CD4-positive, alpha-beta memory T cell (primary cell): ENCODE measurements around the gene SEMA4C. TPM values are rescaled to one million over a fixed set of nuclear protein-coding genes. Genes with fewer than 3 reads are reported as not detected.
A peak's percentile ranks its signal among the peaks of the same experiment; 100 is the strongest.

ENCODE experiments used
- CTCF ChIA-PET: fragments of 350-600 bp; sonication (Branson Sonifier 250); formaldehyde crosslinking; loops from one replicate; lab custom pipeline; 2021; ENCODE audit warnings: inconsistent platforms; ENCODE audit not compliant: partially characterized antibody; lab: Charles Lee
- POLR2A ChIA-PET: fragments of 350-600 bp; sonication (Branson Sonifier 250); formaldehyde crosslinking; loops from one replicate; lab custom pipeline; 2021; ENCODE audit not compliant: partially characterized antibody; lab: Charles Lee
- DNase-seq, 5 donors: peaks; one replicate each; pipeline versions ENCODE4 v3.0.0 to v3.0.0-alpha.2; 2020 to 2022; ENCODE audit warnings: mixed read lengths in 1 of 5
- H3K27ac ChIP-seq: one replicate; pipeline ENCODE4 v1.7.0; 2013; ENCODE audit warnings: low read depth, low read length
- H3K27me3 ChIP-seq: 2 replicates; pipeline ENCODE4 v1.7.0; 2013; ENCODE audit warnings: mild to moderate bottlenecking, low read length, moderate library complexity; ENCODE audit not compliant: insufficient read depth
- H3K36me3 ChIP-seq: 2 replicates; pipeline ENCODE4 v1.7.0; 2013; ENCODE audit warnings: mild to moderate bottlenecking, low read length, moderate library complexity; ENCODE audit not compliant: insufficient read depth
- H3K4me1 ChIP-seq: 2 replicates; pipeline ENCODE4 v1.7.0; 2013; ENCODE audit warnings: mild to moderate bottlenecking, low read length, moderate library complexity; ENCODE audit not compliant: insufficient read depth
- H3K4me3 ChIP-seq, 2 donors: one replicate each; pipeline ENCODE4 v1.7.0; 2013; ENCODE audit warnings: low read length in 2 of 2, mild to moderate bottlenecking in 1 of 2
- H3K9me3 ChIP-seq, 2 donors: one replicate each; pipeline ENCODE4 v1.7.0; 2013; ENCODE audit warnings: low read length in 2 of 2, control low read depth in 1 of 2; ENCODE audit not compliant: control insufficient read depth in 1 of 2
- H3K27ac Mint-ChIP-seq, 7 donors: one replicate each; pipeline ENCODE4 v1.8.0; 2020 to 2021; ENCODE audit warnings: mixed read lengths in 7 of 7, mild to moderate bottlenecking in 6 of 7, inconsistent platforms in 3 of 7, moderate library complexity in 3 of 7
- H3K27me3 Mint-ChIP-seq, 2 donors: one replicate each; pipeline ENCODE4 v1.8.0; 2020 to 2021; ENCODE audit warnings: mixed read lengths in 2 of 2
- H3K36me3 Mint-ChIP-seq, 2 donors: one replicate each; pipeline ENCODE4 v1.8.0; 2020 to 2021; ENCODE audit warnings: mixed read lengths in 2 of 2, inconsistent platforms in 1 of 2, mild to moderate bottlenecking in 1 of 2
- H3K4me1 Mint-ChIP-seq, 4 donors: one replicate each; pipeline ENCODE4 v1.8.0; 2020 to 2021; ENCODE audit warnings: mixed read lengths in 4 of 4, mild to moderate bottlenecking in 1 of 4
- H3K4me3 Mint-ChIP-seq, 8 donors: one replicate each; pipeline ENCODE4 v1.8.0; 2020 to 2021; ENCODE audit warnings: mixed read lengths in 8 of 8, mild to moderate bottlenecking in 7 of 8, moderate library complexity in 6 of 8, inconsistent platforms in 3 of 8
- H3K9me3 Mint-ChIP-seq, 8 donors: one replicate each; pipeline ENCODE4 v1.8.0; 2020 to 2021; ENCODE audit warnings: mixed read lengths in 8 of 8, mild to moderate bottlenecking in 5 of 8, inconsistent platforms in 3 of 8, moderate library complexity in 1 of 8
- intact Hi-C: fragments of 100-400 bp; cut with micrococcal nuclease; formaldehyde crosslinking; loops from one replicate; pipeline ENCODE4 v1.15.1; 2023
- polyA plus RNA-seq, 2 donors: library from polyadenylated mRNA; unstranded; fragments of 300-500 nt; fragmentation: Illumina TruSeq; gene quantifications; one replicate each; pipeline ENCODE4 v1.2.3, GENCODE V29; 2021
- total RNA-seq, 2 experiments: library from RNA; stranded (reverse); gene quantifications; one replicate each; pipeline ENCODE4 v1.2.3, GENCODE V29; 2021

Gene SEMA4C
- total and polyA plus RNA-seq, 4 experiments from 2014 or later = 2.3 to 77.0 (median 40.4) TPM

DNA sequence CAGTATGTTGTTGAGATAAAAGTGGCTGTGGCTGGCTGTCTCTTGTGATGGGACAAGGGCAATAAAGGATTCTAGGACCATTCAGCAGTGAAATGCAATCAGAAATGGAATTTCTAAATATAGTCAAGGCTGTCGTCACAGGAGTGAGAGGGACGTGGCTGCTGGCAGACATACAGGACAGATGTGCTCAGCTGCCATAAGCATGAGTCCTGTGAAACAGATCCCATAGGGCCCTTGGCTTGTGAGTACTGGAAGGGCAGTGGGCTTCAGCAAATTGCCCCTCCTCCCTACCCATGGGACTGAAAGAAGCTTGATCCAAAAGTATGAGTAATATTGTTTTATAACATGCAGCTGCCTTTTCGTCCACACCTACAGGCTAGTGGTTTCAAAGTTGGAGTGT, 58.0 kb downstream of the SEMA4C start:
- Histone ChIP-seq H3K27me3 (no peaks in the 10 kb centered on the region), H3K9me3 (no peaks in the 10 kb centered on the region), H3K27ac (no peak overlapping the region), H3K4me1 (peaks cover 31% of the 10 kb centered on the region), H3K36me3 (peaks cover 5% of the 10 kb centered on the region), H3K4me3 (no peak overlapping the region)
- Mint-ChIP-seq H3K27ac (peak overlapping the region in 1 of 7 donors; percentile 76), H3K4me1 (peaks cover 23 to 62% (median 40%) of the 10 kb centered on the region in 4 donors), H3K36me3 (peaks cover 7 to 16% of the 10 kb centered on the region in 2 donors), H3K27me3 (no peaks in the 10 kb centered on the region), H3K4me3 (no peak overlapping the region), H3K9me3 (no peaks in the 10 kb centered on the region)
- ChIA-PET CTCF (interaction anchor here (0.8 to 2.2 kb wide), 3 partner anchors 13 to 49 kb away, joined by 3 to 10 read pairs (median 5); partner anchors contain the start of gene ANKRD39), POLR2A (interaction anchor here (1.5 kb wide), 2 partner anchors 9 to 38 kb away, joined by 3 to 4 read pairs; no protein-coding TSS in a partner anchor)
- DNase-seq = no peak
- intact Hi-C loops = no loop called here

GRCh38 chr2:96810783-96811192, 59.1 kb downstream of the SEMA4C start:
- H3K36me3 Mint-ChIP-seq = peaks cover 10 to 19% of the 10 kb centered on the region in 2 donors
- no peaks in the 10 kb centered on the region for H3K9me3 ChIP-seq
- POLR2A ChIA-PET = interaction anchor here (1.4 to 1.7 kb wide), 3 partner anchors 8 to 152 kb away, joined by 3 read pairs; no protein-coding TSS in a partner anchor
- peaks cover 40% of the 10 kb centered on the region for H3K4me1 ChIP-seq
- H3K4me1 Mint-ChIP-seq = peaks cover 30 to 71% (median 49%) of the 10 kb centered on the region in 4 donors
- no peaks in the 10 kb centered on the region for H3K27me3 Mint-ChIP-seq
- H3K27ac Mint-ChIP-seq = peak overlapping the region in 5 of 7 donors; percentile 13 to 56 (median 46)
- no peak for DNase-seq
- no peaks in the 10 kb centered on the region for H3K27me3 ChIP-seq
- H3K36me3 ChIP-seq = peaks cover 5% of the 10 kb centered on the region
- no peak overlapping the region for H3K27ac ChIP-seq
- no peak overlapping the region for H3K4me3 Mint-ChIP-seq
- H3K4me3 ChIP-seq = no peak overlapping the region
- intact Hi-C loops = no loop called here
- CTCF ChIA-PET = interaction anchor here (0.6 to 1.1 kb wide), 2 partner anchors 41 to 301 kb away, joined by 3 to 5 read pairs; no protein-coding TSS in a partner anchor
- H3K9me3 Mint-ChIP-seq = peaks cover 0 to 5% (median 0%) of the 10 kb centered on the region in 8 donors

- Mint-ChIP-seq H3K27me3 (no peaks in the 10 kb centered on the region), H3K4me3 (peak overlapping the region in 1 of 8 donors; percentile 5), H3K4me1 (peaks cover 27 to 67% (median 44%) of the 10 kb centered on the region in 4 donors), H3K36me3 (peaks cover 10 to 14% of the 10 kb centered on the region in 2 donors), H3K27ac (peak overlapping the region in 3 of 7 donors; percentile 32 to 85 (median 46)), H3K9me3 (peaks cover 0 to 5% (median 0%) of the 10 kb centered on the region in 8 donors)
- intact Hi-C loops = loop anchor here (10.0 kb wide), 1 partner anchor 405 kb away; no protein-coding TSS in a partner anchor
- peaks cover 5% of the 10 kb centered on the region for H3K36me3 ChIP-seq
- DNase-seq = no peak
- H3K4me3 ChIP-seq = no peak overlapping the region
- H3K27me3 ChIP-seq = no peaks in the 10 kb centered on the region
- CTCF ChIA-PET = interaction anchor here (0.6 to 1.3 kb wide), 4 partner anchors 9 to 302 kb away, joined by 3 to 5 read pairs (median 4); partner anchors contain the start of gene ANKRD39
- POLR2A ChIA-PET = interaction anchor here (1.4 to 1.7 kb wide), 2 partner anchors 8 to 153 kb away, joined by 3 read pairs; no protein-coding TSS in a partner anchor
- no peak overlapping the region for H3K27ac ChIP-seq
- no peaks in the 10 kb centered on the region for H3K9me3 ChIP-seq
- peaks cover 36% of the 10 kb centered on the region for H3K4me1 ChIP-seq
These were observed 59.7 kb downstream of the SEMA4C start for GRCh38 chr2:96809951-96810782.

Other genes starting within 250 kb of the SEMA4C start
- gene KANSL3, start 231.8 kb downstream of the SEMA4C start, total RNA-seq = 10 to 100 TPM; 63.3 to 69.7 TPM
- 10 to 100 TPM; 13.3 to 17.0 TPM for gene KANSL3, start 231.8 kb downstream of the SEMA4C start, polyA plus RNA-seq
- not detected for gene FER1L5, start 227.3 kb downstream of the SEMA4C start, total RNA-seq
- not detected for gene FER1L5, start 227.3 kb downstream of the SEMA4C start, polyA plus RNA-seq
- gene LMAN2L, start 130.0 kb downstream of the SEMA4C start, total RNA-seq = 10 to 100 TPM; 10.1 to 12.6 TPM
- gene LMAN2L, start 130.0 kb downstream of the SEMA4C start, polyA plus RNA-seq = 10 to 100 TPM; 21.3 to 22.4 TPM
- gene CNNM4, start 109.2 kb downstream of the SEMA4C start, total RNA-seq = 1 to 10 TPM; 6.7 to 7.2 TPM
- 1 to 10 TPM in 1 of 2 donors, under 1 TPM in 1; 0.94 to 5.3 TPM for gene CNNM4, start 109.2 kb downstream of the SEMA4C start, polyA plus RNA-seq
- gene CNNM3, start 53.8 kb downstream of the SEMA4C start, total RNA-seq = 10 to 100 TPM; 55.1 to 57.4 TPM
- gene CNNM3, start 53.8 kb downstream of the SEMA4C start, polyA plus RNA-seq = 10 to 100 TPM in 1 of 2 donors, 1 to 10 TPM in 1; 3.7 to 13.2 TPM
- 10 to 100 TPM; 19.4 to 19.7 TPM for gene ANKRD23, start 26.1 kb downstream of the SEMA4C start, total RNA-seq
- gene ANKRD23, start 26.1 kb downstream of the SEMA4C start, polyA plus RNA-seq = 1 to 10 TPM in 1 of 2 donors, not detected in 1; 1.5 TPM
- 10 to 100 TPM; 24.4 to 24.5 TPM for gene ANKRD39, start 12.1 kb downstream of the SEMA4C start, total RNA-seq
- gene ANKRD39, start 12.1 kb downstream of the SEMA4C start, polyA plus RNA-seq = 10 to 100 TPM; 18.7 to 42.5 TPM
- gene FAM178B, start 116.5 kb upstream of the SEMA4C start, total RNA-seq = 1 to 10 TPM in 1 of 2 experiments, under 1 TPM in 1; 0.73 to 1.0 TPM
- not detected for gene FAM178B, start 116.5 kb upstream of the SEMA4C start, polyA plus RNA-seq
- gene FAHD2B, start 224.8 kb upstream of the SEMA4C start, total RNA-seq = 10 to 100 TPM; 20.7 to 21.2 TPM
- gene FAHD2B, start 224.8 kb upstream of the SEMA4C start, polyA plus RNA-seq = 10 to 100 TPM; 13.3 to 25.2 TPM
- gene ANKRD36, start 243.1 kb upstream of the SEMA4C start, total RNA-seq = 10 to 100 TPM; 70.9 to 83.4 TPM
- gene ANKRD36, start 243.1 kb upstream of the SEMA4C start, polyA plus RNA-seq = 10 to 100 TPM in 1 of 2 donors, 1 to 10 TPM in 1; 3.2 to 16.9 TPM